Caco-2 (cell line): ENCODE results near the gene PLXDC2. TPM values are rescaled to one million over a fixed set of nuclear protein-coding genes. Genes with fewer than 3 reads are reported as not detected.

Experiments used
- BruUV-seq: library from RNA; stranded (reverse); fragments of 400-500 nt; replicated peaks from 2 replicates; lab custom pipeline; 2021; lab: Mats Ljungman, UMichigan
- CTCF ChIA-PET: fragments of 300-600 bp; sonication (Branson Sonifier 250); formaldehyde crosslinking; loops from one replicate; lab custom pipeline; 2022; ENCODE audit warnings: antibody characterized with exemption; lab: Charles Lee
- POLR2A ChIA-PET: fragments of 300-600 bp; sonication (Branson Sonifier 250); formaldehyde crosslinking; loops from one replicate; lab custom pipeline; 2022; ENCODE audit warnings: antibody characterized with exemption; lab: Charles Lee
- DNase-seq, 2 experiments: peaks; one replicate each; pipeline versions ENCODE4 v3.0.0 to v3.0.0-alpha.2; 2020 to 2022
- H3K27me3 ChIP-seq: replicated peaks from 2 replicates; pipeline ENCODE4 v1.6.0; 2011; ENCODE audit warnings: low read length; ENCODE audit not compliant: control insufficient read depth, insufficient read depth
- H3K36me3 ChIP-seq: 2 replicates; pipeline ENCODE4 v1.5.1; 2011; ENCODE audit warnings: low read length; ENCODE audit not compliant: control insufficient read depth, insufficient read depth
- H3K4me1 ChIP-seq: fragments of 250-450 bp; sonication (Bioruptor Pico); 2 replicates; pipeline ENCODE4 v1.5.1; 2020; ENCODE audit warnings: mild to moderate bottlenecking
- H3K4me3 ChIP-seq: 2 replicates; pipeline ENCODE4 v1.5.1; 2011; ENCODE audit warnings: low read depth, mild to moderate bottlenecking, control low read depth, low read length
- H3K9me3 ChIP-seq: fragments of 250-450 bp; sonication (Bioruptor Pico); 2 replicates; pipeline ENCODE4 v1.5.1; 2020; ENCODE audit warnings: mild to moderate bottlenecking, moderate library complexity
- H3K27ac Mint-ChIP-seq: one replicate; pipeline ENCODE4 v1.8.0; 2022; ENCODE audit warnings: mixed read lengths; ENCODE audit not compliant: unreplicated experiment
- H3K27me3 Mint-ChIP-seq: one replicate; pipeline ENCODE4 v1.8.0; 2022; ENCODE audit warnings: mixed read lengths; ENCODE audit not compliant: insufficient read depth, unreplicated experiment
- H3K36me3 Mint-ChIP-seq: one replicate; pipeline ENCODE4 v1.8.0; 2022; ENCODE audit warnings: mild to moderate bottlenecking, mixed read lengths; ENCODE audit not compliant: insufficient read depth, unreplicated experiment
- H3K4me1 Mint-ChIP-seq: one replicate; pipeline ENCODE4 v1.8.0; 2022; ENCODE audit warnings: low read depth, mixed read lengths; ENCODE audit not compliant: unreplicated experiment
- H3K4me3 Mint-ChIP-seq: one replicate; pipeline ENCODE4 v1.8.0; 2022; ENCODE audit warnings: mild to moderate bottlenecking, moderate library complexity, mixed read lengths; ENCODE audit not compliant: unreplicated experiment
- H3K9me3 Mint-ChIP-seq: one replicate; pipeline ENCODE4 v1.8.0; 2022; ENCODE audit warnings: mixed read lengths; ENCODE audit not compliant: unreplicated experiment
- CTCF ChIP-seq, 2 experiments: fragments of 200-600 bp in 1 of 2; IDR thresholded peaks; 1 replicate in 1 of 2; 2 replicates in 1 of 2; pipeline versions ENCODE4 v1.5.1 to v1.8.0; 2011 to 2022; ENCODE audit warnings: antibody characterized with exemption in 1 of 2, control low read depth in 1 of 2, inconsistent platforms in 1 of 2, low read depth in 1 of 2, low read length in 1 of 2, mild to moderate bottlenecking in 1 of 2, moderate library complexity in 1 of 2; ENCODE audit not compliant: insufficient read depth in 1 of 2, severe bottlenecking in 1 of 2, unreplicated experiment in 1 of 2
- intact Hi-C: fragments of 100-400 bp; cut with micrococcal nuclease; formaldehyde crosslinking; loops from one replicate; pipeline ENCODE4 v1.10.0; 2022; ENCODE audit not compliant: unreplicated experiment
- total RNA-seq: library from RNA; stranded (reverse); gene quantifications from 2 replicates; pipeline ENCODE4 v1.2.3, GENCODE V29; 2022

The PLXDC2 gene
- total RNA-seq, 1 experiment from 2014 or later: 0.54 TPM

DNA sequence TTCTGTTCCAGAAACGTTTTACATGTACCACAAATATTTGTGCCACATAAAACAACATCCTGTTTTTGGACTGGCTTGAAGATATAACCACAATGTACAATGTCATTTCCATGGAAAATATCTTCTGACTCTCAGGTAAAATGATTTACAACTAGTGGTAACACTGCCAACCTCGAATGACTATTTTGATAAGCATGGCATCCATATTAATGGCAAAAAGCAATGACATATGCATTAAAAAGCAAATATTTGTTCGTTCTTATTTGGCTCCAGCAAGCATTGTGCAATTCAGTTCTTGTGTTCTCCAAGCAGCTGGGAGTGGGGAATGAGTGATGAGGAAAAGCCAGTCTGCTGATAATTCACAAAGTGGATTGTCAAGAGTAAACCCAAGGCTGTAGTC, 289.0 kb downstream of the PLXDC2 start:
- DNase-seq: no peak
- no peaks in the 10 kb centered on the region for H3K4me1 ChIP-seq
- no peaks in the 10 kb centered on the region for H3K9me3 ChIP-seq
- H3K4me3 ChIP-seq: no peak overlapping the region
- intact Hi-C loops: no loop called here
- no peaks in the 10 kb centered on the region for H3K27me3 ChIP-seq
- ChIA-PET POLR2A (no interaction called here), CTCF (no interaction called here)
- Mint-ChIP-seq H3K27me3 (no peaks in the 10 kb centered on the region), H3K4me1 (no peaks in the 10 kb centered on the region), H3K27ac (no peak overlapping the region), H3K36me3 (no peaks in the 10 kb centered on the region), H3K4me3 (no peak overlapping the region), H3K9me3 (no peaks in the 10 kb centered on the region)
- BruUV-seq: no TSS peak
- TF ChIP-seq CTCF (IDR thresholded peaks at IDR 0.05; ENCODE audit: insufficient read depth in 1 of 2, low read depth in 1 of 2, low read length in 1 of 2, severe bottlenecking in 1 of 2, unreplicated experiment in 1 of 2): no peak
- H3K36me3 ChIP-seq: no peaks in the 10 kb centered on the region

- no peaks in the 10 kb centered on the region for H3K9me3 ChIP-seq
- no TSS peak for BruUV-seq
- H3K4me3 Mint-ChIP-seq: no peak overlapping the region
- H3K4me1 ChIP-seq: no peaks in the 10 kb centered on the region
- H3K27me3 ChIP-seq: no peaks in the 10 kb centered on the region
- no peaks in the 10 kb centered on the region for H3K36me3 Mint-ChIP-seq
- H3K27me3 Mint-ChIP-seq: no peaks in the 10 kb centered on the region
- CTCF ChIA-PET: no interaction called here
- POLR2A ChIA-PET: no interaction called here
- no peak overlapping the region for H3K4me3 ChIP-seq
- no peak for TF ChIP-seq CTCF (IDR thresholded peaks at IDR 0.05; ENCODE audit: insufficient read depth in 1 of 2, low read depth in 1 of 2, low read length in 1 of 2, severe bottlenecking in 1 of 2, unreplicated experiment in 1 of 2)
- H3K4me1 Mint-ChIP-seq: no peaks in the 10 kb centered on the region
- H3K36me3 ChIP-seq: no peaks in the 10 kb centered on the region
- no peaks in the 10 kb centered on the region for H3K9me3 Mint-ChIP-seq
- intact Hi-C loops: no loop called here
- H3K27ac Mint-ChIP-seq: no peak overlapping the region
- DNase-seq: no peak
These were observed 289.7 kb downstream of the PLXDC2 start for GRCh38 chr10:20105931-20106330.

- no peaks in the 10 kb centered on the region for H3K27me3 ChIP-seq
- Mint-ChIP-seq H3K4me1 (no peaks in the 10 kb centered on the region), H3K4me3 (no peak overlapping the region), H3K27me3 (no peaks in the 10 kb centered on the region), H3K36me3 (no peaks in the 10 kb centered on the region), H3K9me3 (no peaks in the 10 kb centered on the region), H3K27ac (no peak overlapping the region)
- no peaks in the 10 kb centered on the region for H3K36me3 ChIP-seq
- no peak overlapping the region for H3K4me3 ChIP-seq
- no TSS peak for BruUV-seq
- intact Hi-C loops: no loop called here
- no peaks in the 10 kb centered on the region for H3K9me3 ChIP-seq
- POLR2A ChIA-PET: no interaction called here
- no peak for DNase-seq
- CTCF ChIA-PET: no interaction called here
- no peak for TF ChIP-seq CTCF (IDR thresholded peaks at IDR 0.05; ENCODE audit: insufficient read depth in 1 of 2, low read depth in 1 of 2, low read length in 1 of 2, severe bottlenecking in 1 of 2, unreplicated experiment in 1 of 2)
- H3K4me1 ChIP-seq: no peaks in the 10 kb centered on the region
These were observed 291.8 kb downstream of the PLXDC2 start for GRCh38 chr10:20108021-20108420.
